ENCODE measurements around the gene PSAP.

The PSAP gene

GRCh38 chr10:71823356-71823755 lies 27.7 kb downstream of the PSAP start:
- DNase-seq: no peak

DNA sequence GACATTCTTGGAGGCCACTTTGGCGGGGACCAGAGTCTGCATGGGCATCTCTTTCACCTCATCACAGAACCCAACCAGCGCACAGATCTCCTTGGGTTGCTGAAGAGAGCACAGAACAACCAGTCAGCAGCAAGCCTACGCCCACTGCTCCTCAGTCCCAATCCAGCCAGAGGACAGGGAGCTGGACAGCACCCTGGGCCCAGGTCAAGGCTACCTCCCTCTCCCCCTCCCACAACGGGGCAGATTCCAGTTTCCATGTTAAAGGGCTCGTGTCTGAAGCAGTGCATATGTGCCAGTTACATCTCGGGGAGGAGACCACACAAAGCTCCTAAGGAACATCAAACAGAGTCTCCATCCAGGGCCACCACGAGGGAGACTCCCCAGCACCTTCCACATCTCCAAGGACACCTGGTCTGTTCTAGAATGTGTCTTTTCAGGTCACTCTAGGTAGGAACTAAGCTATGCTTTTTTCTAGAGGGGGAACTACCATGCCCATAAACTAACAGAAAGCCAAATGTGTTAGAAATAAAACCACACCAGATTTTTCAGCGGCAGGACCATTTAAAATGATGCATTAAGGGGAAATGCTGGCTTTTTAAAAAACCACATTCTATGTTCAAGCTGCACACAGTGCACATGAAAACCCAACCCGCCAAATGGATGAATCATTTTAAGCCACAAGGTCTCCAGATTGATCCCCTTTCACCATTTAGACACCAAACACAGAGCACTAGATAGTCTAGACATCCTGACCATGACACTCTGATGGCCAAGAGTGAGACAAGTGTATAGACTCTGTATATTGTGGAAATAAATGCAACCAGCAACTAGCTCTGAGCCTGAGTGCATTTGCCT lies 28.9 kb downstream of the PSAP start:
- DNase-seq: peak; percentile 57

GRCh38 chr10:71820966-71821365 lies 30.1 kb downstream of the PSAP start:
- no peak for DNase-seq

- no peak for DNase-seq
Measured at GRCh38 chr10:71819985-71820384, 31.1 kb downstream of the PSAP start.

DNA sequence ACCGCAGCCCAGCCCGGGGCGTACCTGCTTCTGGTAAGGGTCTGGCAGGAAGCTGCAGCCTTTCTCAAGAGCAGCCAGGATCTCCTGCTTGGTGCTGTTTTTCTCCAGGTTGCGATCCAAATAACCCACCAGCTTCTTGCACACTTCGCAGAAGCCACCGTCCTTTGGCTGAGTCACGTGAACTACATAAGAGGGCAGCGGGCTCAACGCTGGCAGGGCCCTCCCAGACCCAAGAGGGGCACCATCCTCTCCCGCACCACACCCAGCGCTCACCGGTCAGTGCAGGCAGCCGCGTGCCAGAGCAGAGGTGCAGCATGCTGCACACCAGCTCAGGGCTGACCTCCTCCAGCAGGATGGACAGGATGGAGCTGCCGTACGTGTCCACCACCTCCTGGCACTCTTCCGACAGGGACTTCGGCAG lies 31.6 kb downstream of the PSAP start:
- DNase-seq: no peak

GRCh38 chr10:71818674-71819260 lies 32.3 kb downstream of the PSAP start:
- no peak for DNase-seq

DNA sequence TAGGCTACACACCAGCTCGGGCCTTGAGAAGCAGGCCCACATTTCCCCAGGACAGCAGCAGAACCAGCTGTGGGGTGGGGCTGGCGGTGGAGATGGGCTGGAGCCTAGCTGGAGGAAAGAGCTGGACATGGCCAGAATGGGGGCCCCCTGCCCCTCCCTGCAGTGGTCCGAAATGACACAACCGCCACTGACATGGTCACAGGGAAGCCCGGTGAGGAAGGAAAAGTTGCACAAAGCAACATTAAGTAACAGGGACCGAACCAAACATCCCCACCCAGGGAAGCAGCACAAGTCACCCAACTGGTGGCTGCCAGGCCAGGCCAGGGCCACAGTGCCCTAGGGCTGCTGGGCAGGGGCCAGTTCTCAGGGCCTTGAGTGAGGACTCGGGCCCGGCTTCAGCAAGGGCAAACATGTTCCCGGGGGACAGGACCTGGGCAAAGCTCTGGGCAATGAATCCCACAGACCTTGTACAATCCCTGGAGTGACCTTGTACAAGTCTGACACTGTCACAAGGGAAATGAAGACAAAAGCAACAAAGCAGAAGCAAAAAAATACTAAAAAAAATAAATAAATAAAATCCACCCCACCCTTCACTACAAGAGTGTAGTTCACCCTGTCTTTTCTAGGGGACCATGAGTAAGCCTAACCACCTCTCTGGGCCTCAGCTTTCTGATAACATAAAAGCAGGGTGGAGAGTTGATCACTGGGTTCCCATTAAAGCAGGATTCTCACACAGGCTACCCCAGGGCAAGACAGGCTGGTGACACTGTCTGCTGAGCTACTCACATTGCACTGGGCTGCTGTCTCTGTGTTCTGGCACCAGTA lies 33.0 kb downstream of the PSAP start:
- no peak for DNase-seq

GRCh38 chr10:71816936-71817618 lies 34.0 kb downstream of the PSAP start:
- DNase-seq: no peak

- DNase-seq: no peak
Measured at GRCh38 chr10:71816421-71816851, 34.6 kb downstream of the PSAP start.

- no peak for DNase-seq
Measured at GRCh38 chr10:71815515-71816130, 35.4 kb downstream of the PSAP start.

DNA sequence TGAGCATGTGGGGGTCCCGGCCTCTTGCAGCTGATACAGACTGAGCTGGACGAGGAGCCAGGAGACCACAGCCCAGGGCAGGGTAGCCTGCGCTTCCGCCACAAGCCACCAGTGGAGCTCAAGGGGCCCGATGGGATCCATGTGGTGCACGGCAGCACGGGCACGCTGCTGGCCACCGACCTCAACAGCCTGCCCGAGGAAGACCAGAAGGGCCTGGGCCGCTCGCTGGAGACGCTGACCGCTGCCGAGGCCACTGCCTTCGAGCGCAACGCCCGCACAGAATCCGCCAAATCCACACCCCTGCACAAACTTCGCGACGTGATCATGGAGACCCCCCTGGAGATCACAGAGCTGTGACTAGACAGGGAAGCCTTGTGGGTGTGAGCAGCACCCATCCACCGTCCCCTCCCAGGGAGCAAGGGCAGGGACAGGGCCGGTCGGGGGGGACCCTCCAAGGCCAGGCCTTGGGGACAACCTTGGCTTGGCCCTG lies 36.1 kb downstream of the PSAP start:
- DNase-seq: no peak

DNA sequence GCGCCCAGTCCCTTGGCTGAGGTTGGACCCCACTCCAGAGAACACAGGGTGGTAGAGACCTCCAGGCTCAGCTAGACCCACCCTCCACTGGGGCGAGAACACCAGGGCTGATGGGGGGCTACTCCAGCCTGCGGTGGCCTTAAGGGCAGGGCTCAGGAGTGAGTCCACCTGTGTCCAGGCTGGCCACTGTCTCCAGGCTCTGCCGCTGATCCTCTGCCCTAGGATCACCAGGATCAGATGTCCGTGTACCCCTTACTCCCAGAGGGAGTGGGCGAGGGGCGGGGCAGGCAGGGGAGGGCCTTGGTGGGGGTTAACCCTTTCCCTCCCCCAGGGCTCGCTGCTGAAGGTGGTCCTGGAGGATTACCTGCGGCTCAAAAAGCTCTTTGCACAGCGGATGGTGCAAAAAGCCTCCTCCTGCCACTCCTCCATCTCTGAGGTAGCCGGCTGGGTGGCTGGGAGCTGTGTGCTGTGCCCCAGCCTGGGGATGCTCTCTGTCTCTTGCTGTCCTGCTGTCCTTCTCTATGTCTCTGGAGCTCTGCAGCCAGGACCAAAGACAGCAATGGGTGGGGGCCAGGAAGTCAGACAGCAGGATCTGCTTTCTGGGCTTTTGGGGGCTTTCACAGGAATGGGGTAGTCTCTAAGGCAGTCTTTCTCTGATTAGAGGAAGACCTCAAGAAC lies 38.0 kb downstream of the PSAP start:
- DNase-seq: no peak

GRCh38 chr10:71812016-71812912 lies 38.8 kb downstream of the PSAP start:
- peak; percentile 80 for DNase-seq

- no peak for DNase-seq
Measured at GRCh38 chr10:71811351-71811750, 39.7 kb downstream of the PSAP start.

- no peak for DNase-seq
Measured at GRCh38 chr10:71810048-71810750, 40.9 kb downstream of the PSAP start.

DNA sequence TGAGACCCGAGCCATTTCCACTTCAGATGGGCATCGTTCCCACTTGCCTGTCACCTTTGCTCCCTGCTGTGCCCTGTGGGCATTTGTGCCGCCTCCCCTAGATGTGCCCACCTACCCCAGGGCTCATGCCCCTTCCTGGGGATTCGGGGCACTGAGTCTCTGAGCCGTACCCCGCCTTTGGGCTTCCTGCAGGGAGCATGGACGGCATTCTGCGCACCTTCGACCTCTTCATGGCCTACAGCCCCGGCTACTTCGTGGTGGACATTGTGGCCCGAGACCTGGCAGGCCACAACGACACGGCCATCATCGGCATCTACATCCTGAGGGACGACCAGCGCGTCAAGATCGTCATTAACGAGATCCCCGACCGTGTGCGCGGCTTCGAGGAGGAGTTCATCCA lies 41.4 kb downstream of the PSAP start:
- DNase-seq: no peak

GRCh38 chr10:71807557-71808510 lies 43.2 kb downstream of the PSAP start:
- no peak for DNase-seq

- no peak for DNase-seq
Measured at GRCh38 chr10:71806704-71807556, 44.1 kb downstream of the PSAP start.
